GM13976 (cell line): ENCODE results near the gene NMNAT3.

Experiments
- DNase-seq: peaks from one replicate; pipeline ENCODE4 v3.0.0; 2012; ENCODE audit warnings: low spot score
- in situ Hi-C: fragments of 300-500 bp; cut with MboI; formaldehyde crosslinking; loops from one replicate; pipeline ENCODE4 v1.12.0; 2022; ENCODE audit warnings: low sequenced_read_pairs, mixed read lengths, inconsistent platforms; ENCODE audit not compliant: unreplicated experiment
- TF ChIP-seq, protein P1 (sequence below): IDR thresholded peaks from 2 replicates; pipeline ENCODE4 v1.5.1; 2012; ENCODE audit warnings: borderline replicate concordance, mild to moderate bottlenecking; ENCODE audit not compliant: insufficient read depth; ENCODE audit errors: extremely low read depth, missing control alignments, control extremely low read depth

Gene NMNAT3

DNA sequence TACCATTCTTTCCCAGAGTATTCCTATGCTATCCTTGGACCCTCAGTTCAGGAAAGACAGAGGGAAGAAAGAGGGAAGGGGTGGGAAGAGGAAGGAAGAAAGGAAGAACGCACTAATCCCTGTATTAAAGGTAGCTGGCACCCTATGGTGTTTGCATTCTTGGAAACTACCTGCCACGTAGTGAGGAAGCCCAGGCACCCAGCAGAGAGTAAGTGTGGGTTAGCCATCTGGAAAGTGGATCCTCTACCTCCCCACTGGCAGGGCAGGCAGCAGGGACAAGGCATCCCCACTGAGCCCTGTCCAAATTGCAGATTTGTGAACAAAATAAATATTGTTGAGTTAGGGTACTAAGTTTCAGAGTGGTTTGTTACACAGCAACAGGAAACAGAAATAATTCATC, 147.1 kb downstream of the NMNAT3 start:
- DNase-seq: no peak
- in situ Hi-C loops: no loop called here
- TF ChIP-seq, protein P1, sequence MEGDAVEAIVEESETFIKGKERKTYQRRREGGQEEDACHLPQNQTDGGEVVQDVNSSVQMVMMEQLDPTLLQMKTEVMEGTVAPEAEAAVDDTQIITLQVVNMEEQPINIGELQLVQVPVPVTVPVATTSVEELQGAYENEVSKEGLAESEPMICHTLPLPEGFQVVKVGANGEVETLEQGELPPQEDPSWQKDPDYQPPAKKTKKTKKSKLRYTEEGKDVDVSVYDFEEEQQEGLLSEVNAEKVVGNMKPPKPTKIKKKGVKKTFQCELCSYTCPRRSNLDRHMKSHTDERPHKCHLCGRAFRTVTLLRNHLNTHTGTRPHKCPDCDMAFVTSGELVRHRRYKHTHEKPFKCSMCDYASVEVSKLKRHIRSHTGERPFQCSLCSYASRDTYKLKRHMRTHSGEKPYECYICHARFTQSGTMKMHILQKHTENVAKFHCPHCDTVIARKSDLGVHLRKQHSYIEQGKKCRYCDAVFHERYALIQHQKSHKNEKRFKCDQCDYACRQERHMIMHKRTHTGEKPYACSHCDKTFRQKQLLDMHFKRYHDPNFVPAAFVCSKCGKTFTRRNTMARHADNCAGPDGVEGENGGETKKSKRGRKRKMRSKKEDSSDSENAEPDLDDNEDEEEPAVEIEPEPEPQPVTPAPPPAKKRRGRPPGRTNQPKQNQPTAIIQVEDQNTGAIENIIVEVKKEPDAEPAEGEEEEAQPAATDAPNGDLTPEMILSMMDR: no peak

DNA sequence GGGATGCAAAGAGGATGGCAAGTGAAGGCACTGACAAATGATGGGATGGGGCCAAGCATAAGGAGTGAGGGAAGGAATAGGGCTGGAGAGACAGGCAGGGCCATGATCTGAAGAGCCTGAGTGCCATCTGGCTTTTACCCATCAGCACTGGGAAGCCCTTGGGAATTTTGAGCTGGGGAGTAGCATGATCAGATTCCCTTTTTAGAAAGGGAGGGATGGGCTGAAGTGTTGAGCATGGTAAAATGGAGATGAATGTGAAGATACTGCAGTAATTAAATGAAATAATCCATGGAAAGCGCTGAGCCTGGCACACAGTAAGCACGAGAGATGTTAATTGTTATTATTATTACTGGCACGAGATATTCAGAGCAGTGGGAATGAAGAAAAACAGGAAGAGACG, 148.1 kb downstream of the NMNAT3 start:
- in situ Hi-C loops: no loop called here
- no peak for DNase-seq
- TF ChIP-seq, protein P1: no peak

DNA sequence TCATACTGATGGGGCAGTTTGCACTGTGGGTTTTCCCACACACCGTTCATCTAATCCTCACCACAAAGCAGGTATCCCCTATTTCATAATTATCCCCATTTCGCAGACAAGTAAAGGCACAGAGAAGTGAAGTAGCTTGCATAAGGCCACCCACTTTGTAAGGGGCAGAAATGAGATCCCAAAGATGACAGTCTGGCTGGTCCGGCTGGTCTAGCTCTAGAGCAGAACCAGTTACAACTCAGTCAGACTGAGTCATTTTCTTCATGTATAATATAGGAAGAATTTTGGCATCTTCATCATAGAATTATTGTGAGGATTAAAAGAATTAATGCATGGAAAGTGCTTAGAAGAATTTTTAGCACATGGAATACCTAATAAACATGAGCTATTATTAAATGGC, 148.8 kb downstream of the NMNAT3 start:
- DNase-seq: no peak
- TF ChIP-seq, protein P1: no peak
- in situ Hi-C loops: no loop called here

DNA sequence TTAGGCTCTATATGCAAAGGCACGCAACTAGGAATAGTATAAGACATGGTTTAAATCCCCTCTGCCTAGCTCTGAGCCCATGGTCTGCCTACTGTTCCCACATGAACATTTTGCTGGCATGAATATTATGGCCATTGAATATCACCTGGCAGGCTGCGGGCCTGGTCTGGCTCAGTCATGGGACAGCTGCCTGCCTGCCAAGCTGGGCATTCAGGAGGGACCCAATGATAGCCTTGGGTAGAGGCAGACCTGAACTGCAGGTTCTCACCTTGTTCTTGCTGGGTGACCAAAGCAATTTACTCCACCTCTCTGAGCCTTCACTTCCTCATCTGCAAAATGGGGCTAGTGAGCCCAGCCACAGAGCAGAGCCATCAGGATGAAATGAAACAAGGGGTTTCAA, 149.5 kb downstream of the NMNAT3 start:
- TF ChIP-seq, protein P1: no peak
- DNase-seq: no peak
- in situ Hi-C loops: no loop called here

DNA sequence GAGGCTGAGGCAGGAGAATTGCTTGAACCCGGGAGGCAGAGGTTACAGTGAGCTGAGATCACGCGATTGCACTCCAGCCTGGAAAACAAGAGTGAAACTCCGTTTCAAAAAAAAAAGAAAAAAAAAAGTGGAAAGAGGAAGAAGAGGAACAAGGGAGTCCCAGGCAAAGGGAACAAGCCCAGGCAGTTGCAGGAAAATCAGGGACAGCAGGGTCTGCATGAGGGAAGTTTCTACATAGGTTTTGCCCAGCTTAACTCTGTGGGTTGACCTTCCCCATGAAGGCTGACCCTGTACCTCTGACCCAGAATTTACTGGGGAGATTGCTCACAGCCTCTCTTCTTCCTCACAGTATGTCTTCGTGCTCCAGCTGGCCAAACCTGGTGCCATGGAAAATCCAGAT, 150.5 kb downstream of the NMNAT3 start:
- no peak for DNase-seq
- TF ChIP-seq, protein P1: no peak
- in situ Hi-C loops: no loop called here

DNA sequence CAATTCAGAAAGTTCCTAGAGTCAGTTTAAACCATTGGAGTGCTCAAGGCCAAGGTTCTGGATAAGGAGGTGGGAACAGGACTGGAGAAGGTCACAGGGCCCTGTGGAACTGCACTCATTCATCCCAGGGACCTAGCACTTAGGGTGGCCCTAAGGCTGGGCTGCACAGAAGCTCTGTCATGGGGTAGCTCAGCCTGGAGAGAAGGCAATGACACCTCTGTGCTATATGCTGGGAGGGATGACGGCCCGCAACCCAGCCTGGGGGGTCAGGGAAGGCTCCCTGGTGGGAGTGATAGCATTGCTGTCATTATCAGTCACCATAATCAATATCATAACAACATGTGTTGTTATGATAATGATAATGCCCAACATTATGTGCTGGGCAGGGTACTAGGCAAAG, 151.6 kb downstream of the NMNAT3 start:
- no peak for DNase-seq
- TF ChIP-seq, protein P1: no peak
- in situ Hi-C loops: no loop called here
